K562 (cell line): ENCODE measurements around the gene PRRT2. TPM values are rescaled to one million over a fixed set of nuclear protein-coding genes. Genes with fewer than 3 reads are reported as not detected.

Experiments used
- CREB1 ChIP-seq, 2 experiments: sonication (generic) in 1 of 2; formaldehyde crosslinking in 1 of 2; IDR thresholded peaks; 2 replicates each; pipeline versions ENCODE4 v1.6.1 to v1.8.0; 2012 to 2022; ENCODE audit warnings: inconsistent platforms in 1 of 2, mild to moderate bottlenecking in 1 of 2, missing genetic modification reagents in 1 of 2, moderate library complexity in 1 of 2
- CXXC5 ChIP-seq: fragments of 250-450 bp; sonication (Bioruptor Pico); IDR thresholded peaks from 2 replicates; pipeline ENCODE4 v1.8.0; 2022; ENCODE audit warnings: inconsistent platforms, mild to moderate bottlenecking, moderate library complexity
- FOXP1 ChIP-seq: sonication (generic); formaldehyde crosslinking; IDR thresholded peaks from 2 replicates; pipeline ENCODE4 v1.8.0; 2022; ENCODE audit warnings: mild to moderate bottlenecking, missing genetic modification reagents
- MAZ ChIP-seq, 2 experiments: fragments of 450-650 bp in 1 of 2; sonication (generic) in 1 of 2; formaldehyde crosslinking; IDR thresholded peaks in 1 of 2; conservative IDR thresholded peaks in 1 of 2; 2 replicates each; pipeline versions ENCODE4 v1.4.0 to v1.5.0; 2020; ENCODE audit warnings: mild to moderate bottlenecking in 1 of 2, missing genetic modification reagents in 1 of 2
- MEF2A ChIP-seq: IDR thresholded peaks from 2 replicates; pipeline ENCODE4 v1.6.1; 2011; ENCODE audit warnings: low read depth, mild to moderate bottlenecking, low read length, moderate library complexity; ENCODE audit not compliant: control insufficient read depth
- NFYB ChIP-seq: IDR thresholded peaks from 2 replicates; pipeline ENCODE4 v1.6.1; 2011; ENCODE audit warnings: mild to moderate bottlenecking, moderate library complexity; ENCODE audit not compliant: insufficient read length; ENCODE audit errors: extremely low read depth
- POLR2B ChIP-seq: fragments of 450-650 bp; IDR thresholded peaks from 2 replicates; pipeline ENCODE4 v1.6.1; 2018; ENCODE audit warnings: low read depth; ENCODE audit not compliant: partially characterized antibody
- SIN3A ChIP-seq, 2 experiments: fragments of 150-350 bp in 1 of 2; IDR thresholded peaks; 2 replicates each; pipeline ENCODE4 v1.6.1; 2011 to 2016; ENCODE audit warnings: borderline replicate concordance in 2 of 2, low read depth in 2 of 2, low read length in 2 of 2, mild to moderate bottlenecking in 2 of 2, moderate library complexity in 2 of 2; ENCODE audit not compliant: control insufficient read depth in 1 of 2
- polyA plus RNA-seq, 8 experiments: library from polyadenylated mRNA; depleted of rRNA in 4 of 8; stranded (reverse) in 5 of 8; unstranded in 3 of 8; fragments of >200 nt; fragmentation: Nextera tagmentation in 2 of 8; fragmentation: Illumina TruSeq in 1 of 8; extraction: Ambion mirVana in 2 of 8; extraction: Trizol in 1 of 8; gene quantifications; 2 replicates each; pipeline versions ENCODE4 v1.2.1 to v1.2.3, GENCODE V29; 2011 to 2014; ENCODE audit warnings: inconsistent platforms in 1 of 8, missing spikeins in 1 of 8
- total RNA-seq, 7 experiments: library from RNA; depleted of rRNA in 6 of 7; stranded (reverse); fragments of >200 nt in 6 of 7; fragmentation: Illumina TruSeq in 2 of 7; extraction: Trizol in 2 of 7; gene quantifications; 2 replicates each; pipeline versions ENCODE4 v1.2.1 to v1.2.3, GENCODE V29; 2011 to 2021; ENCODE audit warnings: low replicate concordance in 1 of 7
- TF ChIP-seq, protein P1 (sequence below): fragments of 150-350 bp; IDR thresholded peaks from 2 replicates; pipeline ENCODE4 v1.6.1; 2014; ENCODE audit warnings: low read depth, mild to moderate bottlenecking, low read length, borderline replicate concordance
- TF ChIP-seq, protein P2 (sequence below): sonication (generic); formaldehyde crosslinking; IDR thresholded peaks from 2 replicates; pipeline ENCODE4 v1.8.1; 2023; ENCODE audit warnings: mild to moderate bottlenecking, missing genetic modification reagents
- TF ChIP-seq, protein P3 (sequence below), 3 experiments: fragments of 200-800 bp in 1 of 3; fragments of 250-450 bp in 1 of 3; fragments of 450-650 bp in 1 of 3; sonication (Bioruptor Pico) in 1 of 3; sonication (Bioruptor generic) in 1 of 3; formaldehyde crosslinking in 1 of 3; IDR thresholded peaks; 2 replicates each; pipeline versions ENCODE4 v1.6.1 to v1.8.0; 2016 to 2022; ENCODE audit warnings: mild to moderate bottlenecking in 2 of 3, missing genetic modification characterization in 2 of 3, missing compliant biosample characterization in 1 of 3, moderate library complexity in 1 of 3

The PRRT2 gene
- total and polyA plus RNA-seq, 9 of the 15 experiments (the other 6 are each of a cell fraction or from before 2014, with no cell fraction given) = 0.11 to 1.0 (median 0.42) TPM; not detected in 2

DNA sequence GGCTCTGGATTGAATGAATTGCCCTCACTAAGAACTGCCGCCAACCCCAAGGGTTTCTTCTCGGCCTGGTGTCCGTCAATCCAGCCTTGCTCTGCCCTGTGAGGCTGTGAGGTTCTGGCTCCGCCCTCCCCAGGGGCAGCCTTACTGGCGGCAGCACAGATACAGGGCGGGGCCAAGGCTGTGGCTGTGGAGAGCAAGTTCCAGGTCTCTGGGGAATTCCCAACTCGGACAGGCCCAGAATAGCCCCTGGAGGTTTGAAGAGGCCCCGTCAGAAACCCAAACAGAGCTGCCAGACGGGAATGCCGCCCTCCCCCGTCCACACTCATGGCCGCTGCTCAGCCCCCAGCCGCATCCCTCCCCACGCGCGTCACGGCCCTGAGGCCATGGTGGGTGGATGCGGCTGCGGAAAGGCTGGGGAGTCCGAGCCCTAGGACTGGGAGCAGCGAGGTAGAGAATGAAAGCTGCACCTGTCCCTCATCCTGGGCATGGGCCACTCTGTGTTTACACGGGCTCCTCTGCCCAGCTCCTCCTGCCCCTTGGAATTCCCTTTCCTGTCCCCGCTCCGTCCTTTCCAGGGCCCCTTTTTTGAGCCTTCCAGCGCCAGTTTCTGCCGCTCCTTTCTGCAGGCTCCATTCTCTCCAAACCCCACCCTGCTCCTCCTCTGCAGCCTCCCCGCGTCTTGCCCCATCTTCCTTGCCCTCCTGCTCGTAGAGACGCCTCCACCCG, 660 bp upstream of the PRRT2 start (continued):
- TF ChIP-seq CXXC5 (0 out of 2 replicates have a peak, but pooled peaks have one; percentile 23), POLR2B (peak; percentile 73), NFYB (peak; percentile 27), MAZ (CRISPR knock-in tag; conservative IDR thresholded peaks at IDR 0.05 in 1 of 2, IDR thresholded peaks at IDR 0.05 in 1 of 2) (peak in 1 of 2 experiments; percentile 40; a peak in 2 of 4 replicates), SIN3A (IDR thresholded peaks at IDR 0.05; ENCODE audit: borderline replicate concordance in 2 of 2, control insufficient read depth in 1 of 2, low read depth in 2 of 2, low read length in 2 of 2) (peak; percentile 69 to 73; a peak in 1 of 4 replicates), FOXP1 (no peak), CREB1 (IDR thresholded peaks at IDR 0.05) (no peak), CREB1 (CRISPR knock-in tag; IDR thresholded peaks at IDR 0.05) (no peak), MEF2A (peak; percentile 38; the same call in 1 of the 2 replicates)
- TF ChIP-seq, protein P1, sequence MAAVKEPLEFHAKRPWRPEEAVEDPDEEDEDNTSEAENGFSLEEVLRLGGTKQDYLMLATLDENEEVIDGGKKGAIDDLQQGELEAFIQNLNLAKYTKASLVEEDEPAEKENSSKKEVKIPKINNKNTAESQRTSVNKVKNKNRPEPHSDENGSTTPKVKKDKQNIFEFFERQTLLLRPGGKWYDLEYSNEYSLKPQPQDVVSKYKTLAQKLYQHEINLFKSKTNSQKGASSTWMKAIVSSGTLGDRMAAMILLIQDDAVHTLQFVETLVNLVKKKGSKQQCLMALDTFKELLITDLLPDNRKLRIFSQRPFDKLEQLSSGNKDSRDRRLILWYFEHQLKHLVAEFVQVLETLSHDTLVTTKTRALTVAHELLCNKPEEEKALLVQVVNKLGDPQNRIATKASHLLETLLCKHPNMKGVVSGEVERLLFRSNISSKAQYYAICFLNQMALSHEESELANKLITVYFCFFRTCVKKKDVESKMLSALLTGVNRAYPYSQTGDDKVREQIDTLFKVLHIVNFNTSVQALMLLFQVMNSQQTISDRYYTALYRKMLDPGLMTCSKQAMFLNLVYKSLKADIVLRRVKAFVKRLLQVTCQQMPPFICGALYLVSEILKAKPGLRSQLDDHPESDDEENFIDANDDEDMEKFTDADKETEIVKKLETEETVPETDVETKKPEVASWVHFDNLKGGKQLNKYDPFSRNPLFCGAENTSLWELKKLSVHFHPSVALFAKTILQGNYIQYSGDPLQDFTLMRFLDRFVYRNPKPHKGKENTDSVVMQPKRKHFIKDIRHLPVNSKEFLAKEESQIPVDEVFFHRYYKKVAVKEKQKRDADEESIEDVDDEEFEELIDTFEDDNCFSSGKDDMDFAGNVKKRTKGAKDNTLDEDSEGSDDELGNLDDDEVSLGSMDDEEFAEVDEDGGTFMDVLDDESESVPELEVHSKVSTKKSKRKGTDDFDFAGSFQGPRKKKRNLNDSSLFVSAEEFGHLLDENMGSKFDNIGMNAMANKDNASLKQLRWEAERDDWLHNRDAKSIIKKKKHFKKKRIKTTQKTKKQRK = no peak
- TF ChIP-seq, protein P2, sequence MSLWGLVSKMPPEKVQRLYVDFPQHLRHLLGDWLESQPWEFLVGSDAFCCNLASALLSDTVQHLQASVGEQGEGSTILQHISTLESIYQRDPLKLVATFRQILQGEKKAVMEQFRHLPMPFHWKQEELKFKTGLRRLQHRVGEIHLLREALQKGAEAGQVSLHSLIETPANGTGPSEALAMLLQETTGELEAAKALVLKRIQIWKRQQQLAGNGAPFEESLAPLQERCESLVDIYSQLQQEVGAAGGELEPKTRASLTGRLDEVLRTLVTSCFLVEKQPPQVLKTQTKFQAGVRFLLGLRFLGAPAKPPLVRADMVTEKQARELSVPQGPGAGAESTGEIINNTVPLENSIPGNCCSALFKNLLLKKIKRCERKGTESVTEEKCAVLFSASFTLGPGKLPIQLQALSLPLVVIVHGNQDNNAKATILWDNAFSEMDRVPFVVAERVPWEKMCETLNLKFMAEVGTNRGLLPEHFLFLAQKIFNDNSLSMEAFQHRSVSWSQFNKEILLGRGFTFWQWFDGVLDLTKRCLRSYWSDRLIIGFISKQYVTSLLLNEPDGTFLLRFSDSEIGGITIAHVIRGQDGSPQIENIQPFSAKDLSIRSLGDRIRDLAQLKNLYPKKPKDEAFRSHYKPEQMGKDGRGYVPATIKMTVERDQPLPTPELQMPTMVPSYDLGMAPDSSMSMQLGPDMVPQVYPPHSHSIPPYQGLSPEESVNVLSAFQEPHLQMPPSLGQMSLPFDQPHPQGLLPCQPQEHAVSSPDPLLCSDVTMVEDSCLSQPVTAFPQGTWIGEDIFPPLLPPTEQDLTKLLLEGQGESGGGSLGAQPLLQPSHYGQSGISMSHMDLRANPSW (CRISPR knock-in tag) = no peak
- TF ChIP-seq, protein P3, sequence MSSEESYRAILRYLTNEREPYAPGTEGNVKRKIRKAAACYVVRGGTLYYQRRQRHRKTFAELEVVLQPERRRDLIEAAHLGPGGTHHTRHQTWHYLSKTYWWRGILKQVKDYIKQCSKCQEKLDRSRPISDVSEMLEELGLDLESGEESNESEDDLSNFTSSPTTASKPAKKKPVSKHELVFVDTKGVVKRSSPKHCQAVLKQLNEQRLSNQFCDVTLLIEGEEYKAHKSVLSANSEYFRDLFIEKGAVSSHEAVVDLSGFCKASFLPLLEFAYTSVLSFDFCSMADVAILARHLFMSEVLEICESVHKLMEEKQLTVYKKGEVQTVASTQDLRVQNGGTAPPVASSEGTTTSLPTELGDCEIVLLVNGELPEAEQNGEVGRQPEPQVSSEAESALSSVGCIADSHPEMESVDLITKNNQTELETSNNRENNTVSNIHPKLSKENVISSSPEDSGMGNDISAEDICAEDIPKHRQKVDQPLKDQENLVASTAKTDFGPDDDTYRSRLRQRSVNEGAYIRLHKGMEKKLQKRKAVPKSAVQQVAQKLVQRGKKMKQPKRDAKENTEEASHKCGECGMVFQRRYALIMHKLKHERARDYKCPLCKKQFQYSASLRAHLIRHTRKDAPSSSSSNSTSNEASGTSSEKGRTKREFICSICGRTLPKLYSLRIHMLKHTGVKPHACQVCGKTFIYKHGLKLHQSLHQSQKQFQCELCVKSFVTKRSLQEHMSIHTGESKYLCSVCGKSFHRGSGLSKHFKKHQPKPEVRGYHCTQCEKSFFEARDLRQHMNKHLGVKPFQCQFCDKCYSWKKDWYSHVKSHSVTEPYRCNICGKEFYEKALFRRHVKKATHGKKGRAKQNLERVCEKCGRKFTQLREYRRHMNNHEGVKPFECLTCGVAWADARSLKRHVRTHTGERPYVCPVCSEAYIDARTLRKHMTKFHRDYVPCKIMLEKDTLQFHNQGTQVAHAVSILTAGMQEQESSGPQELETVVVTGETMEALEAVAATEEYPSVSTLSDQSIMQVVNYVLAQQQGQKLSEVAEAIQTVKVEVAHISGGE (CRISPR knock-in tag; IDR thresholded peaks at IDR 0.05) = peak in 1 of 3 experiments; percentile 57; a peak in 1 of 6 replicates
